ENCODE results near the gene CACNA1A. TPM values are rescaled to one million over a fixed set of nuclear protein-coding genes. Genes with fewer than 3 reads are reported as not detected.
"Not testable (repeated sequence)": the region's sequence is repeated elsewhere in the genome, so short reads cannot be mapped to it uniquely, and the experiment has no call there.

The CACNA1A gene
- total and polyA plus RNA-seq, 8 donors, result 2.4 to 42.6 (median 6.8) TPM

- H3K4me3 ChIP-seq, result no peak overlapping the region
- intact Hi-C loops (cut with DNase I), result loop anchor here in 1 of 3 donors (10.0 kb wide), 1 partner anchor 62 kb away; no protein-coding TSS in a partner anchor
- peaks cover 0 to 4% (median 0%) of the 10 kb centered on the region in 4 donors for H3K27me3 ChIP-seq
- no peak for TF ChIP-seq CTCF (IDR thresholded peaks at IDR 0.05)
- no peak overlapping the region for H3K27ac ChIP-seq
- H3K9me3 ChIP-seq, result no peaks in the 10 kb centered on the region
- ATAC-seq (no peak), FAIRE-seq (no peak), DNase-seq (no peak)
- WGBS, 2 donors, result 76 to 88% methylated on average over 2 of the region's 2 CpGs
- H3K36me3 ChIP-seq, result no peaks in the 10 kb centered on the region
- no peaks in the 10 kb centered on the region for H3K4me1 ChIP-seq
Observed at GRCh38 chr19:13256918-13257317, 249.4 kb downstream of the CACNA1A start.

GRCh38 chr19:13256398-13256797 is 249.9 kb downstream of the CACNA1A start:
- not testable (repeated sequence) for H3K4me3 ChIP-seq, H3K36me3 ChIP-seq, ATAC-seq, H3K9me3 ChIP-seq, H3K27me3 ChIP-seq, H3K4me1 ChIP-seq, FAIRE-seq, H3K27ac ChIP-seq, DNase-seq
- 36 to 86% methylated on average over 1 of the region's 1 CpG for WGBS, 2 donors
- intact Hi-C loops (cut with DNase I), result loop anchor here in 1 of 3 donors (10.0 kb wide), 1 partner anchor 62 kb away; no protein-coding TSS in a partner anchor

- H3K27me3 ChIP-seq, result peaks cover 0 to 4% (median 0%) of the 10 kb centered on the region in 4 donors
- no peak overlapping the region for H3K4me3 ChIP-seq
- DNase-seq (no peak), FAIRE-seq (no peak), ATAC-seq (no peak)
- intact Hi-C loops (cut with DNase I), result loop anchor here in 1 of 3 donors (10.0 kb wide), 1 partner anchor 61 kb away; no protein-coding TSS in a partner anchor
- H3K36me3 ChIP-seq, result no peaks in the 10 kb centered on the region
- TF ChIP-seq CTCF (IDR thresholded peaks at IDR 0.05), result no peak
- no peaks in the 10 kb centered on the region for H3K9me3 ChIP-seq
- H3K27ac ChIP-seq, result no peak overlapping the region
- 52 to 63% methylated on average over 2 of the region's 2 CpGs for WGBS, 2 donors
- H3K4me1 ChIP-seq, result no peaks in the 10 kb centered on the region
Observed at GRCh38 chr19:13255719-13256059, 250.6 kb downstream of the CACNA1A start.

GRCh38 chr19:13255041-13255718 is 251.1 kb downstream of the CACNA1A start:
- 71 to 76% methylated on average over 21 of the region's 21 CpGs for WGBS, 2 donors
- intact Hi-C loops (cut with DNase I), result loop anchor here in 1 of 3 donors (10.0 kb wide), 1 partner anchor 60 kb away; no protein-coding TSS in a partner anchor
- peaks cover 0 to 4% (median 0%) of the 10 kb centered on the region in 4 donors for H3K27me3 ChIP-seq
- TF ChIP-seq CTCF (IDR thresholded peaks at IDR 0.05), result no peak
- H3K9me3 ChIP-seq, result no peaks in the 10 kb centered on the region
- FAIRE-seq (no peak), ATAC-seq (no peak), DNase-seq (no peak)
- H3K4me3 ChIP-seq, result no peak overlapping the region
- H3K36me3 ChIP-seq, result no peaks in the 10 kb centered on the region
- no peak overlapping the region for H3K27ac ChIP-seq
- no peaks in the 10 kb centered on the region for H3K4me1 ChIP-seq

GRCh38 chr19:13252569-13253335 is 253.5 kb downstream of the CACNA1A start:
- 64 to 82% methylated on average over 11 of the region's 11 CpGs for WGBS, 2 donors
- Histone ChIP-seq H3K4me1 (no peaks in the 10 kb centered on the region), H3K36me3 (no peaks in the 10 kb centered on the region), H3K27ac (no peak overlapping the region), H3K4me3 (no peak overlapping the region), H3K9me3 (no peaks in the 10 kb centered on the region), H3K27me3 (peaks cover 0 to 4% (median 0%) of the 10 kb centered on the region in 4 donors)
- TF ChIP-seq CTCF (IDR thresholded peaks at IDR 0.05), result no peak
- intact Hi-C loops (cut with DNase I), result loop anchor here in 1 of 3 donors (10.0 kb wide), 1 partner anchor 58 kb away; no protein-coding TSS in a partner anchor
- FAIRE-seq, result no peak
- no peak for ATAC-seq
- DNase-seq, result no peak

All from pancreas (tissue), 10 donors.